NB4 (cell line): ENCODE measurements around the gene SNX8.

Source experiments
- MYC ChIP-seq: IDR thresholded peaks from 2 replicates; pipeline ENCODE4 v1.6.1; 2011; ENCODE audit warnings: low read depth, low read length
- TF ChIP-seq, protein P1 (sequence below): IDR thresholded peaks from one replicate; pipeline ENCODE4 v1.5.1; 2012; ENCODE audit warnings: low read depth, low read length

DNA sequence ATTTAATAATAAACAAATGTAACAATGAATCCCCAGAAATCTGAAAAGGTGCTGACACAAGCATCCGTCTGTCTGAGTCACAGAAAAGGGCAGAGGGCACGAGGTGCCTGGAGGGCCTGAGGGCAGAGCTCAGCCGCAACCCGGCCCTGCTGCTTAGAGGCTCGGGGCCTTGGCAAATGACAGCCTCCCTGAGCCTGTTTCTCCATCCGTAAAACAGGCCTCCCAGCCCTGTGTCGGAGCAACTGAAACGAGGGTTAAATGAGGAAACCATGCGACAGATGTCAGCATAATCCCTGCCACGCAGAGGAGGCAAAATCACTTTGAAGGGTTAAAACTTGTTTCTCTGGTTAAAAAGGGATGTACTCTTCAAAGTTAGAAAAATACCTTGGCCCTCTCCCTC lies 47.3 kb downstream of the SNX8 start:
- TF ChIP-seq, protein P1, sequence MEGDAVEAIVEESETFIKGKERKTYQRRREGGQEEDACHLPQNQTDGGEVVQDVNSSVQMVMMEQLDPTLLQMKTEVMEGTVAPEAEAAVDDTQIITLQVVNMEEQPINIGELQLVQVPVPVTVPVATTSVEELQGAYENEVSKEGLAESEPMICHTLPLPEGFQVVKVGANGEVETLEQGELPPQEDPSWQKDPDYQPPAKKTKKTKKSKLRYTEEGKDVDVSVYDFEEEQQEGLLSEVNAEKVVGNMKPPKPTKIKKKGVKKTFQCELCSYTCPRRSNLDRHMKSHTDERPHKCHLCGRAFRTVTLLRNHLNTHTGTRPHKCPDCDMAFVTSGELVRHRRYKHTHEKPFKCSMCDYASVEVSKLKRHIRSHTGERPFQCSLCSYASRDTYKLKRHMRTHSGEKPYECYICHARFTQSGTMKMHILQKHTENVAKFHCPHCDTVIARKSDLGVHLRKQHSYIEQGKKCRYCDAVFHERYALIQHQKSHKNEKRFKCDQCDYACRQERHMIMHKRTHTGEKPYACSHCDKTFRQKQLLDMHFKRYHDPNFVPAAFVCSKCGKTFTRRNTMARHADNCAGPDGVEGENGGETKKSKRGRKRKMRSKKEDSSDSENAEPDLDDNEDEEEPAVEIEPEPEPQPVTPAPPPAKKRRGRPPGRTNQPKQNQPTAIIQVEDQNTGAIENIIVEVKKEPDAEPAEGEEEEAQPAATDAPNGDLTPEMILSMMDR: no peak
- no peak for TF ChIP-seq MYC
